Tibial nerve (tissue), 4 donors: ENCODE data around the gene KLHL7. TPM values are rescaled to one million over a fixed set of nuclear protein-coding genes. Genes with fewer than 3 reads are reported as not detected.
"Not testable (repeated sequence)": the region's sequence is repeated elsewhere in the genome, so short reads cannot be mapped to it uniquely, and the experiment has no call there.

Experiments
- DNase-seq, 2 donors: peaks; one replicate each; pipeline ENCODE4 v3.0.0-alpha.2; 2019; ENCODE audit warnings: low spot score in 2 of 2
- H3K27ac ChIP-seq, 4 donors: fragments of 200-600 bp; sonication (generic) in 3 of 4; one replicate each; pipeline ENCODE4 v1.5.1; 2017 to 2019; ENCODE audit warnings: mild to moderate bottlenecking in 1 of 4
- H3K27me3 ChIP-seq, 2 donors: fragments of 200-600 bp; sonication (generic) in 1 of 2; one replicate each; pipeline versions ENCODE4 v1.5.1 to v1.6.0; 2017 to 2019
- H3K36me3 ChIP-seq, 3 donors: fragments of 200-600 bp; sonication (generic); one replicate each; pipeline ENCODE4 v1.5.1; 2018 to 2019
- H3K4me1 ChIP-seq, 4 donors: fragments of 200-600 bp; sonication (generic) in 3 of 4; one replicate each; pipeline ENCODE4 v1.5.1; 2017 to 2019
- H3K4me3 ChIP-seq, 4 donors: fragments of 200-600 bp; sonication (generic) in 3 of 4; one replicate each; pipeline ENCODE4 v1.5.1; 2017 to 2019; ENCODE audit warnings: mild to moderate bottlenecking in 1 of 4, moderate library complexity in 1 of 4
- H3K9me3 ChIP-seq, 4 donors: fragments of 200-600 bp; sonication (generic) in 3 of 4; one replicate each; pipeline ENCODE4 v1.5.1; 2017 to 2019
- CTCF ChIP-seq, 5 experiments: fragments of 200-600 bp in 3 of 5; fragments of 450-650 bp in 2 of 5; sonication (generic) in 3 of 5; IDR thresholded peaks; one replicate each; pipeline ENCODE4 v1.5.1; 2016 to 2019; ENCODE audit warnings: antibody characterized with exemption in 5 of 5, mild to moderate bottlenecking in 3 of 5, moderate library complexity in 2 of 5
- EP300 ChIP-seq, 2 donors: sonication (generic); formaldehyde crosslinking; IDR thresholded peaks; one replicate each; pipeline ENCODE4 v1.6.1; 2017; ENCODE audit warnings: antibody characterized with exemption in 2 of 2, mild to moderate bottlenecking in 1 of 2
- POLR2A ChIP-seq, 2 donors: fragments of 450-650 bp; IDR thresholded peaks; one replicate each; pipeline ENCODE4 v1.6.1; 2017; ENCODE audit warnings: antibody characterized with exemption in 2 of 2, mild to moderate bottlenecking in 2 of 2, moderate library complexity in 2 of 2
- WGBS, 2 donors: methylation state at CpG; one replicate each; pipeline ENCODE4 v1.1.5; 2018; 5-methylcytosine and 5-hydroxymethylcytosine counted together
- total RNA-seq, 4 donors: library from RNA; depleted of rRNA; stranded (reverse); fragments of >200 nt; gene quantifications; one replicate each; pipeline ENCODE4 v1.1.0, GENCODE V29; 2016

Gene KLHL7
- total RNA-seq, 4 donors from 2014 or later: 26.0 to 83.3 (median 35.3) TPM

GRCh38 chr7:23196306-23196705 is 90.7 kb downstream of the KLHL7 start:
- H3K36me3 ChIP-seq: peaks cover 0 to 86% (median 7%) of the 10 kb centered on the region in 3 donors
- H3K4me1 ChIP-seq: no peaks in the 10 kb centered on the region
- TF ChIP-seq EP300 (IDR thresholded peaks at IDR 0.05) (no peak), POLR2A (IDR thresholded peaks at IDR 0.05) (no peak), CTCF (IDR thresholded peaks at IDR 0.05) (no peak)
- no peak overlapping the region for H3K4me3 ChIP-seq
- WGBS, 2 donors: 68% methylated on average over 5 of the region's 5 CpGs
- no peaks in the 10 kb centered on the region for H3K9me3 ChIP-seq
- H3K27ac ChIP-seq: no peak overlapping the region
- no peaks in the 10 kb centered on the region for H3K27me3 ChIP-seq
- DNase-seq: no peak

- H3K4me3 ChIP-seq, H3K4me1 ChIP-seq, H3K9me3 ChIP-seq, H3K27ac ChIP-seq, DNase-seq, H3K27me3 ChIP-seq: not testable (repeated sequence)
- 88 to 95% methylated on average over 5 of the region's 5 CpGs for WGBS, 2 donors
- H3K36me3 ChIP-seq: peaks cover 0 to 88% (median 7%) of the 10 kb centered on the region in 3 donors
These were observed 92.2 kb downstream of the KLHL7 start for GRCh38 chr7:23197745-23198144.

GRCh38 chr7:23200331-23200730 is 94.7 kb downstream of the KLHL7 start:
- Histone ChIP-seq H3K36me3 (peaks cover 0 to 77% (median 0%) of the 10 kb centered on the region in 3 donors), H3K4me1 (no peaks in the 10 kb centered on the region), H3K27me3 (no peaks in the 10 kb centered on the region), H3K9me3 (no peaks in the 10 kb centered on the region), H3K27ac (no peak overlapping the region), H3K4me3 (no peak overlapping the region)
- TF ChIP-seq EP300 (IDR thresholded peaks at IDR 0.05): no peak
- DNase-seq: no peak
- WGBS, 2 donors: 95 to 100% methylated on average over 2 of the region's 2 CpGs

- Histone ChIP-seq H3K27me3 (peaks cover 0 to 7% of the 10 kb centered on the region in 2 donors), H3K9me3 (no peaks in the 10 kb centered on the region), H3K27ac (no peak overlapping the region), H3K4me3 (no peak overlapping the region), H3K36me3 (peaks cover 0 to 48% (median 0%) of the 10 kb centered on the region in 3 donors), H3K4me1 (peaks cover 0 to 7% (median 0%) of the 10 kb centered on the region in 4 donors)
- 81 to 83% methylated on average over 1 of the region's 1 CpG for WGBS, 2 donors
- no peak for TF ChIP-seq EP300 (IDR thresholded peaks at IDR 0.05)
- no peak for TF ChIP-seq CTCF (IDR thresholded peaks at IDR 0.05)
- no peak for TF ChIP-seq POLR2A (IDR thresholded peaks at IDR 0.05)
- no peak for DNase-seq
These were observed 98.7 kb downstream of the KLHL7 start for GRCh38 chr7:23204241-23204640.

- 91 to 94% methylated on average over 2 of the region's 2 CpGs for WGBS, 2 donors
- H3K4me3 ChIP-seq: peak overlapping the region in 2 of 4 donors; percentile 4 to 44
- peaks cover 0 to 7% (median 0%) of the 10 kb centered on the region in 4 donors for H3K4me1 ChIP-seq
- H3K9me3 ChIP-seq: no peaks in the 10 kb centered on the region
- no peak for TF ChIP-seq CTCF (IDR thresholded peaks at IDR 0.05)
- TF ChIP-seq POLR2A (IDR thresholded peaks at IDR 0.05): no peak
- TF ChIP-seq EP300 (IDR thresholded peaks at IDR 0.05): no peak
- H3K36me3 ChIP-seq: peaks cover 0 to 35% (median 0%) of the 10 kb centered on the region in 3 donors
- H3K27me3 ChIP-seq: peaks cover 0 to 7% of the 10 kb centered on the region in 2 donors
- no peak for DNase-seq
- H3K27ac ChIP-seq: no peak overlapping the region
These were observed 100.0 kb downstream of the KLHL7 start for GRCh38 chr7:23205577-23205908.

GRCh38 chr7:23205909-23206767 is 100.6 kb downstream of the KLHL7 start:
- no peak for DNase-seq
- no peak for TF ChIP-seq EP300 (IDR thresholded peaks at IDR 0.05)
- no peak for TF ChIP-seq POLR2A (IDR thresholded peaks at IDR 0.05)
- no peak for TF ChIP-seq CTCF (IDR thresholded peaks at IDR 0.05)
- Histone ChIP-seq H3K9me3 (no peaks in the 10 kb centered on the region), H3K36me3 (peaks cover 0 to 29% (median 0%) of the 10 kb centered on the region in 3 donors), H3K4me1 (peaks cover 0 to 7% (median 0%) of the 10 kb centered on the region in 4 donors), H3K4me3 (peak overlapping the region; percentile 4 to 44 (median 22)), H3K27ac (peak overlapping the region in 1 of 4 donors; percentile 13), H3K27me3 (peaks cover 0 to 7% of the 10 kb centered on the region in 2 donors)
- WGBS, 2 donors: 32 to 48% methylated on average over 39 to 40 of the region's 76 CpGs
